DOHH2 (cell line): ENCODE measurements around the gene MOV10L1.
A peak's percentile ranks its signal among the peaks of the same experiment; 100 is the strongest.

Experiments
- H3F3A ChIP-seq: fragments of 200-600 bp; sonication (generic), shearing (Covaris generic); 2 replicates; pipeline ENCODE4 v1.6.0; 2016; ENCODE audit warnings: antibody characterized with exemption, mild to moderate bottlenecking; ENCODE audit not compliant: control insufficient read depth, insufficient read depth
- H3K27ac ChIP-seq: fragments of 200-600 bp; sonication (generic); 2 replicates; pipeline ENCODE4 v1.5.1; 2014; ENCODE audit warnings: low read depth, mild to moderate bottlenecking, low read length, moderate library complexity
- H3K27me3 ChIP-seq: fragments of 200-600 bp; sonication (generic); 2 replicates; pipeline ENCODE4 v1.6.1; 2014; ENCODE audit warnings: mild to moderate bottlenecking, low read length, mixed read lengths; ENCODE audit not compliant: control insufficient read depth
- H3K36me3 ChIP-seq: fragments of 200-600 bp; sonication (generic); 2 replicates; pipeline ENCODE4 v1.6.1; 2014; ENCODE audit warnings: mild to moderate bottlenecking, low read length, moderate library complexity, mixed read lengths; ENCODE audit not compliant: control insufficient read depth
- H3K4me1 ChIP-seq: fragments of 200-600 bp; sonication (generic); 2 replicates; pipeline ENCODE4 v1.6.1; 2014; ENCODE audit warnings: mild to moderate bottlenecking, low read length, mixed read lengths; ENCODE audit not compliant: control insufficient read depth
- H3K4me2 ChIP-seq: fragments of 200-600 bp; sonication (generic); 2 replicates; pipeline ENCODE4 v1.6.0; 2014; ENCODE audit warnings: mild to moderate bottlenecking, low read length, moderate library complexity
- H3K4me3 ChIP-seq: fragments of 200-600 bp; sonication (generic); 2 replicates; pipeline ENCODE4 v1.5.1; 2014; ENCODE audit warnings: mild to moderate bottlenecking, low read length, mixed read lengths
- H3K79me2 ChIP-seq: fragments of 200-600 bp; sonication (generic); 2 replicates; pipeline ENCODE4 v1.6.1; 2014; ENCODE audit warnings: mild to moderate bottlenecking, low read length, mixed read lengths; ENCODE audit not compliant: control insufficient read depth
- H3K9me2 ChIP-seq: fragments of 200-600 bp; sonication (generic); replicated peaks from 2 replicates; pipeline ENCODE4 v1.6.1; 2014; ENCODE audit warnings: mild to moderate bottlenecking, low read length, mixed read lengths; ENCODE audit not compliant: control insufficient read depth
- H3K9me3 ChIP-seq: fragments of 200-600 bp; sonication (generic); 2 replicates; pipeline ENCODE4 v1.6.1; 2014; ENCODE audit warnings: antibody characterized with exemption, low read length, mixed read lengths; ENCODE audit not compliant: control insufficient read depth, insufficient read depth
- H4K20me1 ChIP-seq: fragments of 200-600 bp; sonication (generic); 2 replicates; pipeline ENCODE4 v1.6.0; 2014; ENCODE audit warnings: low read depth, mild to moderate bottlenecking, antibody characterized with exemption, low read length, moderate library complexity; ENCODE audit not compliant: control insufficient read depth, insufficient read depth
- CTCF ChIP-seq: fragments of 200-600 bp; sonication (generic); IDR thresholded peaks from one replicate; pipeline ENCODE4 v1.5.1; 2014; ENCODE audit warnings: antibody characterized with exemption, mild to moderate bottlenecking, low read depth, low read length; ENCODE audit not compliant: poor library complexity, severe bottlenecking
- EZH2phosphoT487 ChIP-seq: fragments of 200-600 bp; sonication (generic); IDR thresholded peaks from 2 replicates; pipeline ENCODE4 v1.6.1; 2017; ENCODE audit warnings: borderline replicate concordance, mild to moderate bottlenecking, antibody characterized with exemption, low read length, moderate library complexity, mixed read lengths

Gene MOV10L1

GRCh38 chr22:50148166-50148500 is 58.3 kb downstream of the MOV10L1 start:
- Histone ChIP-seq H3K4me2 (no peak overlapping the region), H3K36me3 (no peaks in the 10 kb centered on the region), H3K27ac (no peak overlapping the region), H3F3A (no peaks in the 10 kb centered on the region), H3K4me3 (no peak overlapping the region), H3K9me2 (no peaks in the 10 kb centered on the region), H3K79me2 (no peaks in the 10 kb centered on the region), H3K9me3 (no peaks in the 10 kb centered on the region), H3K4me1 (peaks cover 10% of the 10 kb centered on the region), H4K20me1 (no peaks in the 10 kb centered on the region), H3K27me3 (peaks cover 9% of the 10 kb centered on the region)
- TF ChIP-seq EZH2phosphoT487, result no peak
- no peak for TF ChIP-seq CTCF

- H3K4me1 ChIP-seq, result peaks cover 10% of the 10 kb centered on the region
- no peaks in the 10 kb centered on the region for H3K9me2 ChIP-seq
- no peak overlapping the region for H3K27ac ChIP-seq
- no peak overlapping the region for H3K4me3 ChIP-seq
- no peaks in the 10 kb centered on the region for H3K36me3 ChIP-seq
- no peaks in the 10 kb centered on the region for H3K9me3 ChIP-seq
- H3K79me2 ChIP-seq, result no peaks in the 10 kb centered on the region
- H3K4me2 ChIP-seq, result peak overlapping the region; percentile 25; the same call in 1 of the 2 replicates
- no peaks in the 10 kb centered on the region for H3F3A ChIP-seq
- peaks cover under 1% of the 10 kb centered on the region; the same call in 1 of the 2 replicates for H3K27me3 ChIP-seq
- TF ChIP-seq CTCF (peak; percentile 88), EZH2phosphoT487 (no peak)
- H4K20me1 ChIP-seq, result no peaks in the 10 kb centered on the region
Observed at GRCh38 chr22:50148991-50149721, 59.4 kb downstream of the MOV10L1 start.

DNA sequence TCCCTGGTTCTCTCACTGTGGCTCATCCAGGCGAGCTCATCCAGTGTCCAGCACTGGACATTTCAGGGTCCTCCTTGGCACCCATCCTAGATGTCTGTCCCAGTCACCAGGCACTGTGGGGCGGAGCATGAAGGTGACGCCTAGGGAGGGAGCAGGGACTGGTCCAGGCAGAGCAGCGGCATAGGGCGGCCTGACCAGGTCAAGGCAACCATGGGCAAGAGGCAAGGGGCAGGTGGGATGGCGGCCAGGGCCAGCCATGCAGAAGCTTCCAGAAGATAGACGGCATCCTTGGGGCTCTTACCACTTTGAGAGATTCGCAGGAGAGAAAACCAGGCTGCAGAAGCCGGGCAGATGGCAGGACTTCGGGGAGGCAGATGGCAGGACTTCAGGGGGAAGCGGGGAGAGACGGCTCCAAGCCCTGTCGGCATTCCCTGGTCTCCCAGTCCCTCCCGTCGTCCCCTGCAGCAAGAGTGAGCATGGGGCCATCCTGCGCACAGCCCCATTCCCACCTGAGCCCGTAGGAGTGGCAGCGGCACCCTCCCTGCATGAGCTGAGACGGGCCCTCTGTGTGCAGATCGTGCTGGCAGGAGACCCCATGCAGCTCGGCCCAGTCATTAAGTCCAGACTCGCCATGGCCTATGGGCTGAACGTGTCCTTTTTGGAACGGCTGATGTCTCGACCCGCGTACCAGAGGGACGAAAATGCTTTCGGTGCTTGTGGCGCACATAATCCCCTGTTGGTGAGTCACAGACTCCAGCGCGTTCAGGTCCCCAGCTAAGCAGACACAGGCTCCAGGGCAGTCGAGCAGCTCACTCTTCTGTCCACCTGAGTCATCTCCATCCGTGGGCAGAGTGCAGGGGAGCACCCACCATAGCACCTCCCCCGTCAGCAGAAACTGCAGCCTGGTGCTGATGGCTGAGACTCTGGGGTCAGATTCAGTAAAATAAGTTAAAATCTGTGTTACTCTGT is 60.6 kb downstream of the MOV10L1 start:
- no peaks in the 10 kb centered on the region for H4K20me1 ChIP-seq
- no peak overlapping the region for H3K4me2 ChIP-seq
- no peaks in the 10 kb centered on the region for H3K9me3 ChIP-seq
- peaks cover 10% of the 10 kb centered on the region for H3K4me1 ChIP-seq
- no peak overlapping the region for H3K4me3 ChIP-seq
- H3K36me3 ChIP-seq, result no peaks in the 10 kb centered on the region
- H3K27me3 ChIP-seq, result no peaks in the 10 kb centered on the region; the same call in 1 of the 2 replicates
- H3K9me2 ChIP-seq, result no peaks in the 10 kb centered on the region
- no peaks in the 10 kb centered on the region for H3K79me2 ChIP-seq
- TF ChIP-seq EZH2phosphoT487 (no peak), CTCF (no peak)
- no peak overlapping the region for H3K27ac ChIP-seq
- no peaks in the 10 kb centered on the region for H3F3A ChIP-seq
